ENCODE measurements around the gene MGAT4A.

- TF ChIP-seq EP300 (IDR thresholded peaks at IDR 0.05), result no peak
- no peak for TF ChIP-seq POLR2A (IDR thresholded peaks at IDR 0.05)
These were observed 20.8 kb upstream of the MGAT4A start for GRCh38 chr2:98751748-98752147.
